Uterus (tissue), 4 donors: Measurements from ENCODE around the gene HSD3B7. TPM values are rescaled to one million over a fixed set of nuclear protein-coding genes. Genes with fewer than 3 reads are reported as not detected.

Experiments used
- DNase-seq, 2 donors: peaks; one replicate each; pipeline ENCODE4 v3.0.0-alpha.2; 2019 to 2020
- H3K27ac ChIP-seq, 2 donors: fragments of 200-600 bp; sonication (generic); 1 replicate in 1 of 2; 2 replicates in 1 of 2; pipeline ENCODE4 v1.5.1; 2016 to 2018
- H3K27me3 ChIP-seq, 2 donors: fragments of 200-600 bp; sonication (generic); one replicate each; pipeline ENCODE4 v1.5.1; 2018 to 2019; ENCODE audit warnings: control low read depth in 1 of 2
- H3K36me3 ChIP-seq, 2 donors: fragments of 200-600 bp; sonication (generic); one replicate each; pipeline ENCODE4 v1.5.1; 2019; ENCODE audit warnings: control low read depth in 1 of 2
- H3K4me1 ChIP-seq, 2 donors: fragments of 200-600 bp; sonication (generic); one replicate each; pipeline ENCODE4 v1.5.1; 2018 to 2019; ENCODE audit warnings: control low read depth in 1 of 2
- H3K4me3 ChIP-seq, 2 donors: fragments of 200-600 bp; sonication (generic); 1 replicate in 1 of 2; 2 replicates in 1 of 2; pipeline ENCODE4 v1.5.1; 2018 to 2019; ENCODE audit warnings: mild to moderate bottlenecking in 1 of 2
- H3K9me3 ChIP-seq, 2 donors: fragments of 200-600 bp; sonication (generic); one replicate each; pipeline ENCODE4 v1.5.1; 2019; ENCODE audit warnings: control low read depth in 1 of 2
- CTCF ChIP-seq, 4 experiments: fragments of 200-600 bp in 2 of 4; fragments of 450-650 bp in 2 of 4; sonication (generic) in 2 of 4; IDR thresholded peaks; one replicate each; pipeline ENCODE4 v1.5.1; 2016 to 2019; ENCODE audit warnings: antibody characterized with exemption in 4 of 4, mild to moderate bottlenecking in 2 of 4, moderate library complexity in 1 of 4
- POLR2A ChIP-seq, 2 donors: fragments of 450-650 bp; IDR thresholded peaks; one replicate each; pipeline ENCODE4 v1.6.1; 2016; ENCODE audit warnings: antibody characterized with exemption in 2 of 2, mild to moderate bottlenecking in 1 of 2, moderate library complexity in 1 of 2
- intact Hi-C: fragments of 100-400 bp; cut with DNase I; formaldehyde crosslinking; loops from one replicate; pipeline ENCODE4 v1.15.1; 2023; ENCODE audit warnings: low total_unique reads
- total RNA-seq, 4 donors: library from RNA; depleted of rRNA in 3 of 4; stranded (reverse); fragments of >200 nt in 3 of 4; gene quantifications; one replicate each; pipeline versions ENCODE4 v1.1.0 to v1.2.4, GENCODE V29; 2014 to 2023
- donor health status: DM: yes; HTN: yes; CAD: no.

The HSD3B7 gene
- total RNA-seq, 4 donors from 2014 or later = 7.2 to 18.0 (median 11.3) TPM

GRCh38 chr16:30991052-30991451 lies 6.0 kb downstream of the HSD3B7 start:
- H3K36me3 ChIP-seq = no peaks in the 10 kb centered on the region
- no peaks in the 10 kb centered on the region for H3K9me3 ChIP-seq
- H3K4me1 ChIP-seq = no peaks in the 10 kb centered on the region
- TF ChIP-seq POLR2A (IDR thresholded peaks at IDR 0.05) (no peak), CTCF (IDR thresholded peaks at IDR 0.05) (no peak)
- no peak overlapping the region for H3K27ac ChIP-seq
- H3K27me3 ChIP-seq = no peaks in the 10 kb centered on the region
- no peak overlapping the region for H3K4me3 ChIP-seq
- intact Hi-C loops = no loop called here
- no peak for DNase-seq

GRCh38 chr16:30992276-30992780 lies 7.3 kb downstream of the HSD3B7 start:
- intact Hi-C loops = no loop called here
- TF ChIP-seq CTCF (IDR thresholded peaks at IDR 0.05) (no peak), POLR2A (IDR thresholded peaks at IDR 0.05) (no peak)
- Histone ChIP-seq H3K27ac (no peak overlapping the region), H3K4me3 (no peak overlapping the region), H3K36me3 (no peaks in the 10 kb centered on the region), H3K27me3 (no peaks in the 10 kb centered on the region), H3K9me3 (no peaks in the 10 kb centered on the region), H3K4me1 (no peaks in the 10 kb centered on the region)
- no peak for DNase-seq

- intact Hi-C loops = no loop called here
- Histone ChIP-seq H3K36me3 (no peaks in the 10 kb centered on the region), H3K9me3 (no peaks in the 10 kb centered on the region), H3K27me3 (no peaks in the 10 kb centered on the region), H3K27ac (no peak overlapping the region), H3K4me1 (no peaks in the 10 kb centered on the region), H3K4me3 (no peak overlapping the region)
- no peak for TF ChIP-seq CTCF (IDR thresholded peaks at IDR 0.05)
- no peak for TF ChIP-seq POLR2A (IDR thresholded peaks at IDR 0.05)
- DNase-seq = no peak
Observed at GRCh38 chr16:30992931-30993816, 8.2 kb downstream of the HSD3B7 start.

GRCh38 chr16:30995927-30996323 lies 10.9 kb downstream of the HSD3B7 start:
- no peaks in the 10 kb centered on the region for H3K27me3 ChIP-seq
- peak overlapping the region; percentile 70 to 94 for H3K27ac ChIP-seq
- no peak for DNase-seq
- no peaks in the 10 kb centered on the region for H3K36me3 ChIP-seq
- no peaks in the 10 kb centered on the region for H3K4me1 ChIP-seq
- no peak for TF ChIP-seq POLR2A (IDR thresholded peaks at IDR 0.05)
- TF ChIP-seq CTCF (IDR thresholded peaks at IDR 0.05) = no peak
- H3K9me3 ChIP-seq = no peaks in the 10 kb centered on the region
- intact Hi-C loops = no loop called here
- H3K4me3 ChIP-seq = no peak overlapping the region

- H3K27ac ChIP-seq = peak overlapping the region; percentile 70 to 94
- TF ChIP-seq POLR2A (IDR thresholded peaks at IDR 0.05) (no peak), CTCF (IDR thresholded peaks at IDR 0.05) (no peak)
- no peaks in the 10 kb centered on the region for H3K4me1 ChIP-seq
- H3K4me3 ChIP-seq = peak overlapping the region; percentile 43 to 57
- H3K9me3 ChIP-seq = no peaks in the 10 kb centered on the region
- no peaks in the 10 kb centered on the region for H3K27me3 ChIP-seq
- H3K36me3 ChIP-seq = no peaks in the 10 kb centered on the region
- intact Hi-C loops = no loop called here
- peak; percentile 53 to 66 for DNase-seq
Observed at GRCh38 chr16:30996324-30996984, 11.4 kb downstream of the HSD3B7 start.
